HG03521 (cell line): ENCODE results near the gene AS3MT.
"Not testable (repeated sequence)": the region's sequence is repeated elsewhere in the genome, so short reads cannot be mapped to it uniquely, and the experiment has no call there.

Experiments
- ATAC-seq: cut with Tn5 transposase; IDR thresholded peaks from one replicate; pipeline ENCODE4 v1.9.1; 2021; ENCODE audit warnings: mild to moderate bottlenecking, moderate library complexity; ENCODE audit not compliant: unreplicated experiment

Gene AS3MT

DNA sequence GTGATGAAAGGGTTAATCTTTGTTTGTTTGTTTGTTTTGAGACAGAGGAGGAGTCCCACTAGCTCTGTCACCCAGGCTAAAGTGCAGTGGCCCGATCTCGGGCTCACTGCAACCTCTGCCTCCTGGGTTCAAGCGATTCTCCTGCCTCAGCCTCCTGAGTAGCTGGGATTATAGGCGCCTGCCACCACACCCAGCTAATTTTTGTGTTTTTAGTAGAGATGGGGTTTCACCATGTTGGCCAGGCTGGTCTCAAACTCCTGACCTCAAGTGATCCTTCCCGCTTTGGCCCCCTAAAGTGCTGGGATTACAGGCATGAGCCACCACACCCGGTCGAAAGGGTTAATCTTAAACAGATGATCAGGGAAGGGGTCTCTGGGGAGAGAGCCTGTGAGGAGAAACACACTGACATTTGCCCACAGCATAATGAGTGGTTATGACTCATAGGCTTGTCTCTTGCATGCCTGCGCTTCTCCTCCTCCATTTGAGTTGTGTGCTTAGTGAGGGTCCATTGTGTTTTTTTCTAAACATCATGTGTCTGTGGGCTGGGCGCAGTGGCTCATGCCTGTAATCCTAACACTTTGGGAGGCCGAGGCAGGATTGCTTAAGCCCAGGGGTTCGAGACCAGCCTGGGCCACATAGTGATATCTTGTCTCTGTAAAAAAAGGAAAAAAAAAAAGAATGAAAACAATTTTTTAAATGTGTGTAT lies 13.4 kb upstream of the AS3MT start:
- not testable (repeated sequence) for ATAC-seq

DNA sequence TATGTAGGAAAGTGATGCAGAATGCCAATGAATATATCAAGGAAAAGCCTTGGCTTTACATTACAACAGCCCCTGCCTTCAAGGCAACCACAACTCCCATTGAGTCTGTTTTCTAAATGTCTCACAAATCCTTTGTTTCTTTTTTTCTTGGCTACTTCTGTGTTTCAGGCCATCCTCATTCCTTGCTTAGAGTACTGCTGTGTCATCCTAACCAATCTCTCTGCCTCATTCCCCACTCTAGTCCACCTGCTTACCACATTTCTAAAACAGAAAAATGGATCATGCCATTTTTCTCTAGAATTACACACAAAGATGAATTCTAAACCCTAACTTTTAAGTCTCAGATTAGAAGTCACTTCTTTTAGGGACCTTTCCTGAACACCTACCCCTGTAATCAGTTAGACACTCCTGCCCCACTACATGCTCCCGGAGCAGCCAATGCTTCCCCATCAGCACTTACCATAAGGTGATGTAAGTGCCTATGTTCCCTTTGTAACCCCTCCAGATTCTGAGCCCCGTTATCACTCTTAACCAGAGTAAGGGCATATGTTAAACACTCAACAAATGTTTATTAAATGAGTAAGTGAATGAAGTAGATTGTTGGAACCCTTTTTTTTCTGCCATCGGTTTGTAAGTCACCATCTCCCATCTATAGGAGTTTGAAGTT lies 12.4 kb upstream of the AS3MT start:
- no peak for ATAC-seq

DNA sequence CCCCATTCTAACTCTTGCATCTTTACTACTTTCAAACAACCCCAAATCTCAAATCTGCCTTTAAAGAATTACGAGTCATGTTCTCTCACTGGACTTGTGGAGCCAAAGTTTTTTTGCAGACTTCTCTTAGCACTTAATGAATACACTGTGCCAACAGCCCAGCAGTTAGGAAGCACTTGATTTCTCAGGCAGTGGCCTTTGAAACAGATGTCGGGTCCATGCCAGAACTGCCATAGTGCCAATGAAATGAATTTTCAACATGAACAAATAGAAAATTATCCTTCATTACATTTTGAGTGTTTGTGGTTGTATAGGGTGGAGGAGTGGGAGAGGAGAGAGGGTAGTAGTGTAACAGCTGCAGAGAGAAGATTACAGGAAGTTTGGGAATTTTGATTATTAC lies 9.4 kb upstream of the AS3MT start:
- ATAC-seq, result no peak

DNA sequence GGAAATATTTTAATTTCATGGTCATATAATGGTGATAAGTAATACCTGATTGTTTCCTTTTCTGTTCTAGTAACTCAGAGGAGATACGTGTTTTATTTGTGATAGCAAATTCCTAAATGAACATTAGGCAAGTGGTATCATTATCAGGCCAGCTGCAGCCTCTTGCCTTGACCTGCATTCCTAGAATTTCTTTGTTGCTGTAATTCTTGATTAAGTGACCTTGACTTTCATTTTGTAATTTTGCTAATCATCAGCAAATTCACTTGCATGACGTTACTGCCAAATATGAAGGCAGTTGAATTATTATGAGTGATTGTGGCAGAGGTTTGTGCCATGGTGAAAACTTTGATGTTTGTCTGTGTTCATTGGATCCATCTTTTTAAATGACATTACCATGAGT lies 5.6 kb upstream of the AS3MT start:
- no peak for ATAC-seq

DNA sequence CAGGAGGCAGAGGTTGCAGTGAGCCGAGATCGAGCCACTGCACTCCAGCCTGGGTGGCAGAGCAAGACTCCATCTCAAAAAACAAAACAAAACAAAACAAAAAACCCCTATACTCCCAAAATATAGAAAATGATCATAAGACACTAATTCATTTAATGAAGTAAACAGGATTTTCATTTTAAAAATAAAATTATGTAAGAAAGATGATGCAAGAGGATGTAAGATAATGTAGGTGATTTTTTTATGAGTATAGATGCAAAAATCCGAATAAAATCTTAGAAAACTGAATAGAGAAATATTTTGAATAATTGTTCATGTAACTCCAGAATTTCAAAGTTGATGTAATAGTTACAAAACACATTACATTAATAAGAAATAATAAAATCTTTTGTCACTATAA lies 3.6 kb upstream of the AS3MT start:
- ATAC-seq, result no peak

DNA sequence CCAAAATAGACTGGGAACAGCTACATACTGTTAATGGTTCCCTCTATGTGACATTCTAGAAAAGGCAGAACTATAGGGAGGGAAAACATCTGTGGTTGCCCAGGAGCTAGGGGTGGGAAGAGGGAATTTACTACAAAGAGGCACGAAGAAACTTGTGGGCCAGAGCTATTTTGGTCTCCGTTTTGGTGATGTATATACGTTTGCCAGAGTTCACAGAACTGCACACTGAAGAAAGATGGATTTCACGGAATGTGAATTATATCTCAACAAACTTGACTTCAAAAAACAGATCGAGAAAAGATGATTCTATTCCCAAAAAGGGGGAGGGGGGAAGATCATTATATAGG lies 386 bp upstream of the AS3MT start:
- ATAC-seq, result no peak

DNA sequence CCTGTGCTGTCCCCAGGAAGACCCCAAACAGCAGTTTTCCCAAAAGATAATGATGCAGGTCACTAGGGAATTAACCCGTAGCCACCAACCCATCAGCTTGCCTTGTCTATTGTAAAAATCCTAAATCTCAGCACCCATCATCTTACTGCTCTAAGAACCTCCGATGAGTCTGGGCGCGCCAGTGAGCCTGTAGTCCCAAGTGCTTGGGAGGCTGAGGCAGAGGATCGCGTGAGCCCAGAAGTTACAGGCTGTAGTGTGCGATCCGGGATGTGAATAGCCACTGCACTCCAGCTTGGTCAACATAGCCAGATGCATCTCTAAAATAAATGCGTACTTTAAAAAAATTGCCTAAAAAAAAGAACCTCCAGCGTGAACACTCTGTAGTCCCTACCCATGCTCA lies 951 bp downstream of the AS3MT start:
- ATAC-seq, result no peak

DNA sequence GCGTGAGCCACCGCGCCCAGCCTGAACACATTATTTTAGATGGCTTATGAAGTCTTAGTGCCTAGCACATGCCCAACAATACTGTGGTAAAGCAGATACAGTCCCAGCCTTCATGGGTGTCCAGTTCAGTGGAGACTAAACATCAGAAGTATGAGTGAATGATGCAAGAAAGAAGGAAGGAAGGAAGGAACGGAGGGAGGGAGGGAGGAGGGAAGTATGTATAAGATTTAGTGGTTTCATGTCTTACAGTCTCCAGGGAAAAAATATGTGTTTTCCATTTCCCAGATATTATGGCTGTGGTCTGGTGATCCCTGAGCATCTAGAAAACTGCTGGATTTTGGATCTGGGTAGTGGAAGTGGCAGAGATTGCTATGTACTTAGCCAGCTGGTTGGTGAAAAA lies 2.9 kb downstream of the AS3MT start:
- no peak for ATAC-seq

DNA sequence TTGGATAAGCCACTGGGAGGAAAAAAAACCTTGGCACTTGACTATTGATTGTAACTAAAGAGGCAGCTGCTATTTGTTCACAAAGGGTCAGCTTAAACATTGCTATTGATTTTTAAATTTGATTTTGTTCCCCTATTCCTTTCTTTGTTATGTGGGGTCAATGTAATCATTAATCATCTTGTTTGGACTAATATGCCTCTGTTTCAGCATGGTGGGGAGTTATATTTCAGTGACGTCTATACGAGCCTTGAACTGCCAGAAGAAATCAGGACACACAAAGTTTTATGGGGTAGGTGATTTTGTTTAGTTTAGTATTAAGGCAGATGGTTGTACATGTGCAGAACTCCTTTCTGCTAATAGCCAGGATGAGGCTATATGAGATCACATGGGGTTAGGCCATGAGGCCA lies 7.5 kb downstream of the AS3MT start:
- no peak for ATAC-seq

DNA sequence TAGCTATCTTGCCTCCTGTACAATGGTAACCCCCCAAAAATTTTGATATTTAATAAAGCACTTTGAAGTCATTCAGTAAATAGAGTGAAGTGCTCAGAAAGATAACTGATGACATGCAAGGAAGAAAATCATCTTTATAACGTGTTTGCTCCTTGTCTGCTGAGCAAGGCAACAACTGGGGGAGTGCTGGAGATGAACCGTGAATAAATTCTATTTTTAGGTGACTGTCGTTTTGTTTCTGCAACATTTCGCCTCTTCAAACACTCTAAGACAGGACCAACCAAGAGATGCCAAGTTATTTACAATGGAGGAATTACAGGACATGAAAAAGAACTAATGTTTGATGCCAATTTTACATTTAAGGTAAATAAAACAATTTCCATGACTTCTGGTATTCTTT lies 9.4 kb downstream of the AS3MT start:
- no peak for ATAC-seq

DNA sequence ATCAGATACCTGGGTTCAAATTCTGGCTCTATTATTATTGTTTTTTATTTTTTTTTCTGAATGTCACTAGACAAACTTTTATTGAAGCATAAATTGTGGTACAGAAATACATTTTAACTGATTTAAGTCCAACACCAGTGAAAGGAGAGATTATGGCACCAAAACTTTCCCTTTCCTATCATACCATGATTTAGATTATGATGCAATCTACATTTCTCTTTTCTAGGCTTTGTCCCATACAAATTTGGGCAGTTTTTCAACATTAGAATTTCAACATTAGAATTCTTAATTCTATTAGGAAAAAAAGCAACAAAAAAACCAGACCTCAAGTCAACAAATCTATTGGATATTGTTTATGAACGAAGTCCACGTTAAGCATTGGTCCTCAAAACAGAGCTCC lies 11.0 kb downstream of the AS3MT start:
- no peak for ATAC-seq

DNA sequence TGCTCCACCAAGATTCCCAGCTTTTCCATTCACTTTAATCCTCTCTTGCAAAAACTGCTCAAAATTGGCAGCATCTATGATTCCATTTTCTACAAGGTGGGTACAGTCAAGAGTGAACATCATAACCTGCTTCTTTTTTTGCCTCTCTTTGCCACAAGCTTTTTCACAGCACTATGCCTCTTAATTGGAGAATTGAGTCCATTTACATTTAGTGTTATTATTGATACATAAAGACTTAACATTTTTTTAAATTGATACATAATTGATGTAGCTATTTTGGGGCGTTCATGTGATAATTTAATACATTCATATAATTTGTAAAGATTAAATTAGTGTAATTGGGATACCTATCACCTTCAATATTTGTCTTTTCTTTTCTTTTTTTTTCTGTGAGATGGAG lies 18.8 kb downstream of the AS3MT start:
- ATAC-seq, result no peak

DNA sequence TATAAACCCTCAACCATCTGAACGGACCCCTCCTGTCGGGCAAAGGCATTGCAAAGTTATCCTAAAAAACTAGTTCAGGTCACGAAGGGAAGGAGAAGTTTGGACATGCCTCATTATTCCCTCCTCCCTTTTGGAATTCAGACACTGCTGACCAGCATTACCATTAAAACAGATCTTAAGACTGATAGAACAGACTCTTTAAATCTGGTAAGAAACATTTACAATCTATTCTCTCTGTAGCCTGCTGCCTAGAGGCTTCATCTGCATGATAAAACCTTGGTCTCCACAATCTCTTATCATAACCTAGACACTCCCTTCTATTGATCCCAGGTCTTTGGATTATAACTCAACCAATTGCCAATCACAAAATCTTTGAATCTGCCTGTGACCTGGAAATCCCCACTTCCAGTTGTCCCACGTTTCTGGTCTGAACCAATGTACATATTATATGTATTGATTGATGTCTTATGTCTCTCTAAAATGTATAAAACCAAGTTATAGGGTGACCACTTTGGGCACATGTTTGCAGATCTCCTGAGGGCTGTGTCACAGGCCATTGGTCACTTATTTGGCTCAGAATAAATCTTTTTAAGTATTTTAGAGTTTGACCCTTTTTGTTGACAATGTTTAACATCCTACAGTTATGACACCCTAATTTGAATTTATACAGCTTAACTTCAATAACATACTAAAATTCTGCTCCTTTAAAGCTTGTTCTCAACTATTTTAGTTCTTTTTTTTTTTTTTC lies 25.4 kb downstream of the AS3MT start:
- ATAC-seq, result no peak

DNA sequence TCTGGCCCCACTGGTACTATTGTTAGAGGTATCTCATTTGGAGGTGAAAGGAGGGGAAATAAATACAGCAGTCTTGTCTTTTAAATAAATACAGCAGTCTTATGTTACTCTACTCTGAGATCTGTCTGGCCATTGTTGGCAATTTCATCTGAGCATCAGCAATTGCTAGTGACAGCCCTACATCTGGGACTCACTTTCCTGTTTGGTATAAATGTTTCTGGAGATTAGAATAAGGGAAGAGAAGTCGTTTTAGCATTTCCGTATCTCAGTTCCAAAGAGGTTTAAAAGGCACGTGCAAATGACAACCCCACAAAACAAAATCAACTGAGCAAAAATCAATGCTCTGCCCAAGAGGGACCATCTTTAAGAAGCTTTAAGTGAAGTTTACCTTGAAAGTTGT lies 30.7 kb downstream of the AS3MT start:
- ATAC-seq, result no peak

DNA sequence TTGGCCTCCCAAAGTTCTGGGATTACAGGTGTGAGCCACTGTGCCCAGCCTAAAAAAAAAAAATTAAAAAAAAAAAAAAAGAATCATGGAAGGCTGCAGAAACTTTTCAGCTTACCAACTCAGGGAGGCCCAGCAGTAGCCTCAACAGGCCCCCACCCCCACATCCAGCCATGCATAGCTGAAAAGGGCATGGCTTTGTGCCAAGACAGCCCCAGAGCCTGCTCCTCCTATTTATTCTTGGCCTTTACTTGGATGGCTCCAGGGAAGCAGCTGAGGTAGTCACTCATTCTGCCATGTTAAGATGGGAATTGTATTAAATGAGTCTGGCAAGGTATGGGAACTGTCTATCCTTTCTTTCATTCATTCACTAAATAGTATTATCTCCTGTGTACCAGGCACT lies 35.1 kb downstream of the AS3MT start:
- no peak for ATAC-seq

DNA sequence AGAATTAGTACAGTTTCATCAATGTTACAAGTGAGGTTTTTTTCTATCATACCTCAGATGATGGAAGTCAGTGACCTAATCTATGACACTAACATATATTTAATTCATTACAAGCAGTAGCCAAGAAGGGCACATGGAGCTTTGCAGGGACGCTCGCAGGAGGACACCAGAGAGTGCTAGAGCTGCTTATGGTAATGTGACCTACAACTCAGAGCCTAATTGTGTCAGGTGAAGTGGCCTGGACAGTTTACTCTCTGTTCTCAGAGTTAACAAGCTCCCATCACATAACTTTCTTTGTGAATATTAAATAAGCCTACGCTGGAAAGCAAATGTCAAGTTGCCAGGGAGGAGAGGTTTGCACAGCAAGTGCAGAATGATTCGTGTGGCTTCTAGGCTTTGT lies 37.2 kb downstream of the AS3MT start:
- ATAC-seq, result no peak

DNA sequence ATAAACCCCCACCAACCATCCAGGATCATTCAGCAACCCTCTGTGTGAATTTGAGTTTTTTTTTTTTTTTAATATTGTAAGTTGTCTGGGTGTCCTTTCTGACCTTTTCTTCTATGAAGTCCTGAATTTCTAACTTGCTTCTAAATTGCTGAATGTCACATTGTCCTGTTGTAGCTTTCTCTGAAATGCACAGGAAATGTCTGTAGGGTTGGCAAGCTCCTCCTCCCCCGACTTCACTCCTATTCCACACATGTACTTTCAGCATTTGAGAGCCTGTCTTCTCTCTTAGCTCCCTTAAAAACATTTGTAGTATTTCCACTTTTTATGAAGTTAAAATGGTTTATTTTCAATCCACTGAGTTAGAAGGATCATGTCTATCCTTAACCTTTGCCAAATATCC lies 45.5 kb downstream of the AS3MT start:
- no peak for ATAC-seq

DNA sequence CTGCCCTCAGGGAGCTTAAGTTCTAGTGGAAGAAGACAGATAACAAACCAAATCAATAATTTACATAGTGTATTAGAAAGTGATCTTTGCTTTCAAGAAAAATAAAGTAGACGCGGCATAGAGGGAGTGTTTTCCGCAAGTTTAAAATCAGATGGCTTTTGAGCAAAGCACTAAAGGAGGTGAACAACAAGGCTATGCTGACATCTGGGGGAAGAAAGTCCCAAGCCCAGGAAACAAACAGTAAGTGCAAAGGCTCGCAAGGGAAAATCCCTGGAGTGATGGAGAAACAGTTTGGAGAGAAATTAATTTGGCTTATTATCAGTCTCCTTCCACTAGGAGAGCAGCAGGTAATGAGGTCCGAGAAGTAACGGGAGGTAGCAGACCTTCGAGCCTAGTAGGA lies 46.9 kb downstream of the AS3MT start:
- ATAC-seq, result no peak

DNA sequence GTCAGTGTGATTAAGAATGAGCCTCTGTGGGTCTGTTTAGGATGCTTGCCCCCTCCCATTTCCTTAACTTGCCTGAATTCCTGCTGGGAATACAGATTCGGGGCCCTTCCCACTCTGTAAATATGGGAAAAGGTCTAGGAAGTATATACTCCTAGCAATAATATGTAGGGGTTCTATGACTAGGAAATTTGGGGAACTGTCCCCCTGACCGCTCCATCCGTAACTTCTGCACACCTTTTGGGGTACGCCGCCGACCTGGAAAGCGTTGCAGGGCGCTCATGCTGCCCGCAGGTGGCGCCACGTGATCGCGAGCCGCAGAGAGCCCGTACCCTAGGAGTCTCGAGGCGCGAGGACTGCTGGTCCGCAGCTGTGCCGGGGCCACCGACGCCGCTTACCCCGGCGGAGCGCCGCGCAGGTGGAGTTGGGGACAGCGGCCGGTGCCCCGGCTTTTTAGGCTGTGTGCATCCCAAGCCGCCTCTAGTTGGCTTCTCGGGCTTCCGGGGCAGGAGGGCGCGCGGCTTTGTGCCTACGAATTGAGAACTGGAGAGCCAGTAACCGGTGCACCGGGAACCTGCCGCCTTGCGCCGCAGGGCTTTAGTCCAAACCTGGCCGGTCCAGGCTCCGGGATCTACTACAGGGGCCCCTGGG lies 48.2 kb downstream of the AS3MT start:
- peak; percentile 36 for ATAC-seq

DNA sequence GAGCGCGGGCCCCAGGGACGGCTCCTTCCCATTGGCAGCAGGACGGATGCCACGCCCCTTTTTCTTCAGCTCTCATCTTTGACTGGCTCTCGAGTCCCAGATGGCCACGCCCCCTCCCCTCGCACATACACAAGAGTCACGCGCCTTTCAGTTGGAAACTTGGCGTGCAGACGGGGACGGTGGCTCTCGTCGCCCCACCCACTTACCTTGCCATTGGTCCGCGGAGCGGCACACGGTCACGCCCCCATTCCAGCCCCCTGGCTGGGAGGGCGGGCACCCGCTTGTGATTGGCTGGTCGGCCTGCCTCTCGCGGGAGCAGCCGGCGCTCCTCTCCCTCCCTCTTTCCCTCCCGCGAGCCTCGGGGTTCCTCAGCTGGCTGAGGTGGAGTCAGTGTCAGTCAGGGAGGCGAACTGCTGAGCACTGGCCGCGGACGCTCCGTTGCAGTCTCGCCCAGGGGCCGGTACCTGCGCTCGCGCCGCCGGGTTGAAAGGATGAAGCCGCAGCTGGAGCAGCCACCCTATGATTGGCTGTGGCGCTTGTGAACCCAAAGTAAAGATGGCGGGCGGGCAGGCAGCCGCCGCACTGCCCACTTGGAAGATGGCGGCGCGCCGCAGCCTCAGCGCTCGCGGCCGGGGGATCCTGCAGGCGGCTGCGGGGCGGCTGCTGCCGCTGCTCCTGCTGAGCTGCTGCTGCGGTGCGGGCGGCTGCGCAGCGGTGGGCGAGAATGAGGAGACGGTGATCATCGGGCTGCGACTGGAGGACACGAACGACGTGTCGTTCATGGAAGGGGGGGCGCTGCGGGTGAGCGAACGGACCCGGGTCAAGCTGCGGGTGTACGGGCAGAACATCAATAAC lies 48.9 kb downstream of the AS3MT start, which contains the start of gene CNNM2:
CNNM2 (plus strand) TSS at position 333 of the 855 bp plus-strand sequence; CDS start at position 520, 187 bp downstream.
- peak; percentile 89 for ATAC-seq

DNA sequence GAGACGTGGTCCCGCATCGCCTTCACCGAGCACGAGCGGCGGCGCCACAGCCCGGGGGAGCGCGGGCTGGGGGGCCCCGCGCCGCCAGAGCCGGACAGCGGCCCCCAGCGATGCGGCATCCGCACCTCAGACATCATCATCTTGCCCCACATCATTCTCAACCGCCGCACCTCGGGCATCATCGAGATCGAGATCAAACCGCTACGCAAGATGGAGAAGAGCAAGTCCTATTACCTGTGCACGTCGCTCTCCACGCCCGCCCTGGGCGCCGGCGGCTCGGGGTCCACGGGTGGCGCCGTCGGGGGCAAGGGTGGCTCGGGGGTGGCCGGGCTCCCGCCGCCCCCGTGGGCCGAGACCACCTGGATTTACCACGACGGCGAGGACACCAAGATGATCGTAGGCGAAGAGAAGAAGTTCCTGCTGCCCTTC lies 49.6 kb downstream of the AS3MT start:
- no peak for ATAC-seq
